Sigmoid colon (tissue), 7 donors: ENCODE measurements around the gene CD99. TPM values are rescaled to one million over a fixed set of nuclear protein-coding genes. Genes with fewer than 3 reads are reported as not detected.
A peak's percentile ranks its signal among the peaks of the same experiment; 100 is the strongest.
"Not testable (repeated sequence)": the region's sequence is repeated elsewhere in the genome, so short reads cannot be mapped to it uniquely, and the experiment has no call there.

Source experiments
- DNase-seq: peaks from one replicate; pipeline ENCODE4 v3.0.0-alpha.2; 2019
- H3K27ac ChIP-seq, 4 donors: fragments of 200-600 bp; sonication (generic); one replicate each; pipeline ENCODE4 v1.5.1; 2016 to 2019; ENCODE audit warnings: mild to moderate bottlenecking in 1 of 4
- H3K27me3 ChIP-seq, 3 donors: fragments of 200-600 bp; sonication (generic); one replicate each; pipeline ENCODE4 v1.5.1; 2019; ENCODE audit warnings: mild to moderate bottlenecking in 1 of 3
- H3K36me3 ChIP-seq, 4 donors: fragments of 200-600 bp; sonication (generic); one replicate each; pipeline ENCODE4 v1.5.1; 2016 to 2019
- H3K4me1 ChIP-seq, 4 donors: fragments of 200-600 bp; sonication (generic); one replicate each; pipeline ENCODE4 v1.5.1; 2017 to 2019
- H3K4me3 ChIP-seq, 4 donors: fragments of 200-600 bp; sonication (generic); one replicate each; pipeline ENCODE4 v1.5.1; 2017 to 2019; ENCODE audit warnings: mild to moderate bottlenecking in 2 of 4, moderate library complexity in 1 of 4
- H3K9me3 ChIP-seq, 4 donors: fragments of 200-600 bp in 3 of 4; sonication (generic) in 3 of 4; one replicate each; pipeline versions ENCODE4 v1.5.1 to v1.6.1; 2013 to 2019
- CTCF ChIP-seq, 4 experiments: fragments of 450-650 bp in 3 of 4; fragments of 200-600 bp in 1 of 4; IDR thresholded peaks; one replicate each; pipeline ENCODE4 v1.5.1; 2016 to 2019; ENCODE audit warnings: antibody characterized with exemption in 4 of 4, mild to moderate bottlenecking in 3 of 4, moderate library complexity in 2 of 4
- EP300 ChIP-seq, 4 donors: sonication (generic); formaldehyde crosslinking; IDR thresholded peaks; one replicate each; pipeline ENCODE4 v1.6.1; 2017; ENCODE audit warnings: antibody characterized with exemption in 4 of 4
- POLR2A ChIP-seq, 2 donors: fragments of 450-650 bp; IDR thresholded peaks; one replicate each; pipeline ENCODE4 v1.6.1; 2016; ENCODE audit warnings: antibody characterized with exemption in 2 of 2, mild to moderate bottlenecking in 2 of 2, moderate library complexity in 2 of 2
- POLR2AphosphoS5 ChIP-seq, 4 donors: sonication (generic); formaldehyde crosslinking; IDR thresholded peaks; one replicate each; pipeline ENCODE4 v1.6.1; 2017; ENCODE audit warnings: antibody characterized with exemption in 4 of 4
- WGBS, 2 donors: extraction: QIAGEN DNeasy Blood & Tissue Kit; methylation state at CpG; one replicate each; pipeline ENCODE4 v1.1.7; 2013; 5-methylcytosine and 5-hydroxymethylcytosine counted together
- intact Hi-C: fragments of 100-400 bp; cut with DNase I; formaldehyde crosslinking; loops from one replicate; pipeline ENCODE4 v1.15.1; 2023
- polyA plus RNA-seq, 3 donors: library from polyadenylated mRNA; stranded (reverse); fragments of 200-250 nt; gene quantifications; one replicate each; pipeline ENCODE4 v1.2.3, GENCODE V29; 2013
- total RNA-seq, 4 donors: library from RNA; depleted of rRNA; stranded (reverse); fragments of >200 nt; gene quantifications; one replicate each; pipeline ENCODE4 v1.1.0, GENCODE V29; 2016
- donor health status: healthy with polysubstance abuse.
- donor health status: Bipolar disorder and iron deficiency.
- donor health status: healthy.

CD99 gene
- total and polyA plus RNA-seq, 7 donors, result 77.2 to 552 (median 285) TPM

- Histone ChIP-seq H3K9me3 (no peaks in the 10 kb centered on the region), H3K27me3 (no peaks in the 10 kb centered on the region), H3K4me3 (no peak overlapping the region), H3K27ac (no peak overlapping the region), H3K4me1 (peaks cover 0 to 8% (median 3%) of the 10 kb centered on the region in 4 donors), H3K36me3 (peaks cover 9 to 96% (median 49%) of the 10 kb centered on the region in 4 donors)
- intact Hi-C loops, result no loop called here
- DNase-seq, result peak; percentile 13
- no peak for TF ChIP-seq EP300 (IDR thresholded peaks at IDR 0.05)
- TF ChIP-seq POLR2AphosphoS5 (IDR thresholded peaks at IDR 0.05), result no peak
- WGBS, 2 donors, result 95 to 97% methylated on average over 2 of the region's 2 CpGs
Observed at GRCh38 chrX:2718821-2719220, 27.7 kb downstream of the CD99 start.

- DNase-seq, result peak; percentile 15
- no peaks in the 10 kb centered on the region for H3K9me3 ChIP-seq
- WGBS, 2 donors, result 93 to 94% methylated on average over 10 of the region's 10 CpGs
- no peak overlapping the region for H3K4me3 ChIP-seq
- intact Hi-C loops, result no loop called here
- H3K27ac ChIP-seq, result no peak overlapping the region
- H3K36me3 ChIP-seq, result peaks cover 9 to 100% (median 56%) of the 10 kb centered on the region in 4 donors
- no peak for TF ChIP-seq POLR2A (IDR thresholded peaks at IDR 0.05)
- no peak for TF ChIP-seq CTCF (IDR thresholded peaks at IDR 0.05)
- TF ChIP-seq POLR2AphosphoS5 (IDR thresholded peaks at IDR 0.05), result no peak
- TF ChIP-seq EP300 (IDR thresholded peaks at IDR 0.05), result no peak
- H3K4me1 ChIP-seq, result peaks cover 0 to 6% (median 0%) of the 10 kb centered on the region in 4 donors
- no peaks in the 10 kb centered on the region for H3K27me3 ChIP-seq
Observed at GRCh38 chrX:2719774-2720447, 28.8 kb downstream of the CD99 start.

GRCh38 chrX:2723286-2723879 is 32.3 kb downstream of the CD99 start:
- intact Hi-C loops, result no loop called here
- DNase-seq, result peak; percentile 66
- H3K27ac ChIP-seq, result peak overlapping the region in 1 of 4 donors; percentile 44
- peaks cover 0 to 6% (median 0%) of the 10 kb centered on the region in 4 donors for H3K4me1 ChIP-seq
- no peaks in the 10 kb centered on the region for H3K9me3 ChIP-seq
- H3K36me3 ChIP-seq, result peaks cover 9 to 100% (median 73%) of the 10 kb centered on the region in 4 donors
- peak in 1 of 4 donors; percentile 47 for TF ChIP-seq POLR2AphosphoS5 (IDR thresholded peaks at IDR 0.05)
- no peak for TF ChIP-seq POLR2A (IDR thresholded peaks at IDR 0.05)
- no peak for TF ChIP-seq CTCF (IDR thresholded peaks at IDR 0.05)
- no peak for TF ChIP-seq EP300 (IDR thresholded peaks at IDR 0.05)
- H3K27me3 ChIP-seq, result no peaks in the 10 kb centered on the region
- H3K4me3 ChIP-seq, result no peak overlapping the region
- 90 to 94% methylated on average over 20 of the region's 20 CpGs for WGBS, 2 donors

- H3K36me3 ChIP-seq, result peaks cover 9 to 100% (median 71%) of the 10 kb centered on the region in 4 donors
- H3K4me3 ChIP-seq, H3K27ac ChIP-seq, intact Hi-C loops, H3K27me3 ChIP-seq, H3K4me1 ChIP-seq, H3K9me3 ChIP-seq: not testable (repeated sequence)
- 93 to 95% methylated on average over 11 of the region's 11 CpGs for WGBS, 2 donors
- DNase-seq, result peak; percentile 25
Observed at GRCh38 chrX:2727264-2727663, 36.2 kb downstream of the CD99 start.

GRCh38 chrX:2732076-2732475 is 41.0 kb downstream of the CD99 start:
- Histone ChIP-seq H3K36me3 (peaks cover 0 to 84% (median 34%) of the 10 kb centered on the region in 4 donors), H3K4me3 (no peak overlapping the region), H3K27ac (no peak overlapping the region), H3K4me1 (no peaks in the 10 kb centered on the region), H3K9me3 (no peaks in the 10 kb centered on the region), H3K27me3 (no peaks in the 10 kb centered on the region)
- 73 to 87% methylated on average over 9 of the region's 9 CpGs for WGBS, 2 donors
- DNase-seq, result no peak
- TF ChIP-seq CTCF (IDR thresholded peaks at IDR 0.05) (no peak), EP300 (IDR thresholded peaks at IDR 0.05) (no peak), POLR2AphosphoS5 (IDR thresholded peaks at IDR 0.05) (no peak), POLR2A (IDR thresholded peaks at IDR 0.05) (no peak)
- intact Hi-C loops, result no loop called here
